HEK293 (cell line): ENCODE data around the gene TOMM6.
"Not testable (repeated sequence)": the region's sequence is repeated elsewhere in the genome, so short reads cannot be mapped to it uniquely, and the experiment has no call there.

ENCODE experiments used
- CTCF ChIA-PET: fragments of 350-600 bp; formaldehyde crosslinking; extraction: SDS; loops from one replicate; lab custom pipeline; 2021; ENCODE audit warnings: antibody characterized with exemption; lab: Yijun Ruan, JAX
- POLR2A ChIA-PET: fragments of 300-600 bp; formaldehyde crosslinking; extraction: SDS; loops from one replicate; lab custom pipeline; 2020; ENCODE audit warnings: antibody characterized with exemption, inconsistent platforms; lab: Yijun Ruan, JAX
- H3K27ac ChIP-seq: fragments of 200-500 bp; sonication (Bioruptor generic); 2 replicates; pipeline ENCODE4 v1.5.1; 2014; ENCODE audit warnings: low read depth, low read length, control low read depth, inconsistent platforms; ENCODE audit errors: extremely low read depth
- H3K36me3 ChIP-seq, 2 experiments: fragments of 200-500 bp in 1 of 2; sonication (Bioruptor generic) in 1 of 2; 1 replicate in 1 of 2; 2 replicates in 1 of 2; pipeline ENCODE4 v1.5.1; 2014 to 2017; ENCODE audit warnings: inconsistent platforms in 2 of 2, low read length in 2 of 2; ENCODE audit not compliant: control insufficient read depth in 2 of 2, insufficient read depth in 1 of 2
- H3K4me1 ChIP-seq: fragments of 200-500 bp; sonication (Bioruptor generic); 2 replicates; pipeline ENCODE4 v1.5.1; 2014; ENCODE audit warnings: mild to moderate bottlenecking, low read length, inconsistent platforms; ENCODE audit not compliant: control insufficient read depth, insufficient read depth
- H3K4me3 ChIP-seq: 2 replicates; pipeline ENCODE4 v1.5.1; 2011; ENCODE audit warnings: low read depth, mild to moderate bottlenecking, control low read depth, low read length, moderate library complexity
- H3K9me3 ChIP-seq: fragments of 200-500 bp; sonication (Bioruptor generic); 2 replicates; pipeline ENCODE4 v1.5.1; 2014; ENCODE audit warnings: low read depth, low read length, inconsistent platforms; ENCODE audit not compliant: control insufficient read depth, insufficient read depth
- BCL11B ChIP-seq: fragments of 450-650 bp; formaldehyde crosslinking; IDR thresholded peaks from 2 replicates; pipeline ENCODE4 v1.5.1; 2016; ENCODE audit warnings: low read depth, missing biosample characterization, missing genetic modification characterization
- ELK4 ChIP-seq: IDR thresholded peaks from 2 replicates; pipeline ENCODE4 v1.6.1; 2011; ENCODE audit warnings: mild to moderate bottlenecking, low read depth, low read length, borderline replicate concordance
- KLF1 ChIP-seq: fragments of 450-650 bp; formaldehyde crosslinking; IDR thresholded peaks from 2 replicates; pipeline ENCODE4 v1.5.1; 2016; ENCODE audit warnings: missing biosample characterization, missing genetic modification characterization
- MYNN ChIP-seq: fragments of 450-650 bp; formaldehyde crosslinking; IDR thresholded peaks from 2 replicates; pipeline ENCODE4 v1.5.1; 2016; ENCODE audit warnings: missing biosample characterization, missing genetic modification characterization, borderline replicate concordance
- OSR2 ChIP-seq: fragments of 450-650 bp; formaldehyde crosslinking; IDR thresholded peaks from 2 replicates; pipeline ENCODE4 v1.5.1; 2016; ENCODE audit warnings: missing biosample characterization, missing genetic modification characterization
- SALL2 ChIP-seq: fragments of 450-650 bp; formaldehyde crosslinking; IDR thresholded peaks from 2 replicates; pipeline ENCODE4 v1.5.0; 2017; ENCODE audit warnings: missing biosample characterization, mild to moderate bottlenecking, missing genetic modification characterization, borderline replicate concordance
- YY2 ChIP-seq: fragments of 450-650 bp; formaldehyde crosslinking; IDR thresholded peaks from 2 replicates; pipeline ENCODE4 v1.5.1; 2016; ENCODE audit warnings: missing biosample characterization, missing genetic modification characterization
- ZBTB6 ChIP-seq: fragments of 450-650 bp; formaldehyde crosslinking; IDR thresholded peaks from 2 replicates; pipeline ENCODE4 v1.5.1; 2017; ENCODE audit warnings: missing biosample characterization, missing genetic modification characterization
- ZNF10 ChIP-seq: fragments of 450-650 bp; formaldehyde crosslinking; IDR thresholded peaks from 2 replicates; pipeline ENCODE4 v1.5.1; 2017; ENCODE audit warnings: missing biosample characterization, missing genetic modification characterization
- ZNF121 ChIP-seq: fragments of 450-650 bp; formaldehyde crosslinking; IDR thresholded peaks from 2 replicates; pipeline ENCODE4 v1.5.1; 2016; ENCODE audit warnings: missing biosample characterization, missing genetic modification characterization
- ZNF155 ChIP-seq: fragments of 450-650 bp; formaldehyde crosslinking; IDR thresholded peaks from 2 replicates; pipeline ENCODE4 v1.5.1; 2016; ENCODE audit warnings: missing biosample characterization, missing genetic modification characterization
- ZNF175 ChIP-seq: fragments of 450-650 bp; formaldehyde crosslinking; IDR thresholded peaks from 2 replicates; pipeline ENCODE4 v1.5.1; 2016; ENCODE audit warnings: missing biosample characterization, missing genetic modification characterization
- ZNF18 ChIP-seq: fragments of 450-650 bp; formaldehyde crosslinking; IDR thresholded peaks from 2 replicates; pipeline ENCODE4 v1.5.1; 2016; ENCODE audit warnings: missing biosample characterization, missing genetic modification characterization
- ZNF19 ChIP-seq: fragments of 450-650 bp; formaldehyde crosslinking; IDR thresholded peaks from 2 replicates; pipeline ENCODE4; 2016; ENCODE audit warnings: missing biosample characterization, missing genetic modification characterization, low read depth
- ZNF202 ChIP-seq: fragments of 450-650 bp; formaldehyde crosslinking; IDR thresholded peaks from 2 replicates; pipeline ENCODE4 v1.5.1; 2016; ENCODE audit warnings: missing biosample characterization, missing genetic modification characterization, borderline replicate concordance
- ZNF280C ChIP-seq: fragments of 450-650 bp; formaldehyde crosslinking; IDR thresholded peaks from 2 replicates; pipeline ENCODE4 v1.5.1; 2016; ENCODE audit warnings: missing biosample characterization, missing genetic modification characterization
- ZNF302 ChIP-seq: fragments of 450-650 bp; formaldehyde crosslinking; IDR thresholded peaks from 2 replicates; pipeline ENCODE4 v1.5.1; 2016; ENCODE audit warnings: missing biosample characterization, missing genetic modification characterization, low read depth
- ZNF335 ChIP-seq: fragments of 450-650 bp; formaldehyde crosslinking; conservative IDR thresholded peaks from 2 replicates; pipeline ENCODE4 v1.5.1; 2016; ENCODE audit warnings: missing biosample characterization, missing genetic modification characterization
- ZNF404 ChIP-seq: fragments of 450-650 bp; formaldehyde crosslinking; IDR thresholded peaks from 2 replicates; pipeline ENCODE4 v1.5.1; 2017; ENCODE audit warnings: missing biosample characterization, missing genetic modification characterization
- ZNF433 ChIP-seq: fragments of 450-650 bp; formaldehyde crosslinking; IDR thresholded peaks from 2 replicates; pipeline ENCODE4 v1.5.1; 2016; ENCODE audit warnings: missing biosample characterization, missing genetic modification characterization, low read depth
- ZNF473 ChIP-seq: fragments of 450-650 bp; formaldehyde crosslinking; IDR thresholded peaks from 2 replicates; pipeline ENCODE4 v1.5.1; 2017; ENCODE audit warnings: missing biosample characterization, missing genetic modification characterization
- ZNF510 ChIP-seq: fragments of 450-650 bp; formaldehyde crosslinking; IDR thresholded peaks from 2 replicates; pipeline ENCODE4 v1.5.1; 2018; ENCODE audit warnings: mild to moderate bottlenecking, missing genetic modification characterization, missing biosample characterization; ENCODE audit not compliant: insufficient replicate concordance
- ZNF596 ChIP-seq: fragments of 450-650 bp; IDR thresholded peaks from 2 replicates; pipeline ENCODE4 v1.5.0; 2018; ENCODE audit warnings: missing biosample characterization, mild to moderate bottlenecking, missing genetic modification characterization, moderate library complexity
- ZNF654 ChIP-seq: fragments of 450-650 bp; formaldehyde crosslinking; IDR thresholded peaks from 2 replicates; pipeline ENCODE4 v1.5.1; 2016; ENCODE audit warnings: low read depth, missing biosample characterization, missing genetic modification characterization
- ZNF664 ChIP-seq: fragments of 450-650 bp; formaldehyde crosslinking; IDR thresholded peaks from 2 replicates; pipeline ENCODE4 v1.5.1; 2016; ENCODE audit warnings: missing biosample characterization, missing genetic modification characterization
- ZNF677 ChIP-seq: fragments of 450-650 bp; IDR thresholded peaks from 2 replicates; pipeline ENCODE4 v1.5.0; 2018; ENCODE audit warnings: missing biosample characterization, mild to moderate bottlenecking, missing genetic modification characterization, moderate library complexity
- ZNF747 ChIP-seq: fragments of 450-650 bp; formaldehyde crosslinking; IDR thresholded peaks from 2 replicates; pipeline ENCODE4 v1.5.1; 2016; ENCODE audit warnings: missing biosample characterization, missing genetic modification characterization
- ZNF776 ChIP-seq: fragments of 450-650 bp; formaldehyde crosslinking; IDR thresholded peaks from 2 replicates; pipeline ENCODE4 v1.5.0; 2017; ENCODE audit warnings: missing biosample characterization, missing genetic modification characterization, borderline replicate concordance
- ZSCAN23 ChIP-seq: fragments of 450-650 bp; formaldehyde crosslinking; IDR thresholded peaks from 2 replicates; pipeline ENCODE4 v1.5.1; 2016; ENCODE audit warnings: missing biosample characterization, missing genetic modification characterization
- ZXDB ChIP-seq: fragments of 450-650 bp; formaldehyde crosslinking; IDR thresholded peaks from 2 replicates; pipeline ENCODE4 v1.5.1; 2016; ENCODE audit warnings: missing biosample characterization, missing genetic modification characterization

TOMM6 gene

GRCh38 chr6:41811095-41811494, 23.6 kb downstream of the TOMM6 start:
- no peak for TF ChIP-seq ELK4
- no peak for TF ChIP-seq ZXDB
- no peak for TF ChIP-seq ZNF175 (tag by site-specific recombination)
- TF ChIP-seq KLF1 (tag by site-specific recombination), result no peak
- TF ChIP-seq ZSCAN23 (tag by site-specific recombination), result no peak
- TF ChIP-seq ZNF335 (tag by site-specific recombination), result no peak
- TF ChIP-seq BCL11B (tag by site-specific recombination), result no peak
- TF ChIP-seq ZNF202 (tag by site-specific recombination), result no peak
- no peak for TF ChIP-seq ZNF510 (tag by site-specific recombination)
- no peak for TF ChIP-seq ZBTB6 (tag by site-specific recombination)
- no peak for TF ChIP-seq ZNF677 (tag by site-specific recombination)
- TF ChIP-seq ZNF776 (tag by site-specific recombination), result no peak
- no peak for TF ChIP-seq ZNF654 (tag by site-specific recombination)
- no peak for TF ChIP-seq ZNF19 (tag by site-specific recombination)
- TF ChIP-seq ZNF433, result no peak
- no peak for TF ChIP-seq ZNF664 (tag by site-specific recombination)
- TF ChIP-seq SALL2, result no peak
- no peak for TF ChIP-seq OSR2 (tag by site-specific recombination)
- no peak for TF ChIP-seq ZNF18 (tag by site-specific recombination)
- no peak for TF ChIP-seq ZNF404 (tag by site-specific recombination)
- no peak overlapping the region for H3K4me3 ChIP-seq
- H3K4me1 ChIP-seq, result no peaks in the 10 kb centered on the region
- CTCF ChIA-PET, result no interaction called here
- no peak overlapping the region for H3K27ac ChIP-seq
- POLR2A ChIA-PET, result no interaction called here
- peaks cover 0 to 4% of the 10 kb centered on the region in 2 experiments; a peak in 2 of 3 replicates for H3K36me3 ChIP-seq
- H3K9me3 ChIP-seq, result no peaks in the 10 kb centered on the region

- H3K27ac ChIP-seq, CTCF ChIA-PET, H3K36me3 ChIP-seq, H3K9me3 ChIP-seq, H3K4me1 ChIP-seq, POLR2A ChIA-PET, H3K4me3 ChIP-seq: not testable (repeated sequence)
Observed at GRCh38 chr6:41811946-41812345, 24.5 kb downstream of the TOMM6 start.

- H3K9me3 ChIP-seq, result no peaks in the 10 kb centered on the region
- no peaks in the 10 kb centered on the region for H3K36me3 ChIP-seq
- H3K27ac ChIP-seq, result no peak overlapping the region
- no peaks in the 10 kb centered on the region for H3K4me1 ChIP-seq
- ChIA-PET CTCF (interaction anchor here (0.5 to 1.4 kb wide), 4 partner anchors 12 to 231 kb away, joined by 3 read pairs; no protein-coding TSS in a partner anchor), POLR2A (interaction anchor here (0.7 kb wide), 1 partner anchor 26 kb away, joined by 4 read pairs; the partner anchor contains the start of gene TOMM6)
- no peak overlapping the region for H3K4me3 ChIP-seq
- no peak for TF ChIP-seq MYNN (tag by site-specific recombination)
- no peak for TF ChIP-seq ZNF10 (tag by site-specific recombination)
- TF ChIP-seq ZNF121 (tag by site-specific recombination), result no peak
- TF ChIP-seq ZNF155 (tag by site-specific recombination), result no peak
- no peak for TF ChIP-seq YY2 (tag by site-specific recombination)
- no peak for TF ChIP-seq ZNF280C (tag by site-specific recombination)
- no peak for TF ChIP-seq ZNF596
- TF ChIP-seq ZNF747 (tag by site-specific recombination), result no peak
- no peak for TF ChIP-seq ZNF302
- TF ChIP-seq ZNF202 (tag by site-specific recombination), result no peak
- no peak for TF ChIP-seq ZNF473 (tag by site-specific recombination)
Observed at GRCh38 chr6:41813469-41813868, 26.0 kb downstream of the TOMM6 start.
